IPS DF 4.7 (cell line): ENCODE measurements around the gene TNN.
"Not testable (repeated sequence)": the region's sequence is repeated elsewhere in the genome, so short reads cannot be mapped to it uniquely, and the experiment has no call there.

Experiments used
- DNase-seq: peaks from one replicate; pipeline ENCODE4 v3.0.0-alpha.2; 2013; ENCODE audit warnings: low spot score; ENCODE audit errors: extremely low read depth

TNN gene

GRCh38 chr1:175072099-175072951 lies 4.7 kb downstream of the TNN start:
- no peak for DNase-seq

- DNase-seq, result no peak
Observed at GRCh38 chr1:175073061-175073460, 5.4 kb downstream of the TNN start.

- DNase-seq, result no peak
Observed at GRCh38 chr1:175073633-175074032, 6.0 kb downstream of the TNN start.

- DNase-seq, result no peak
Observed at GRCh38 chr1:175075572-175076568, 8.2 kb downstream of the TNN start.

GRCh38 chr1:175077356-175078030 lies 9.9 kb downstream of the TNN start:
- DNase-seq, result no peak

GRCh38 chr1:175078629-175079028 lies 11.0 kb downstream of the TNN start:
- no peak for DNase-seq

- no peak for DNase-seq
Observed at GRCh38 chr1:175079338-175079737, 11.7 kb downstream of the TNN start.

GRCh38 chr1:175080030-175080429 lies 12.4 kb downstream of the TNN start:
- DNase-seq, result no peak

GRCh38 chr1:175081983-175082382 lies 14.3 kb downstream of the TNN start:
- DNase-seq, result no peak

- no peak for DNase-seq
Observed at GRCh38 chr1:175088525-175088951, 20.9 kb downstream of the TNN start.

- DNase-seq, result no peak
Observed at GRCh38 chr1:175089136-175089718, 21.6 kb downstream of the TNN start.

- DNase-seq, result no peak
Observed at GRCh38 chr1:175090780-175091179, 23.1 kb downstream of the TNN start.

GRCh38 chr1:175094626-175095025 lies 27.0 kb downstream of the TNN start:
- no peak for DNase-seq

- no peak for DNase-seq
Observed at GRCh38 chr1:175095069-175095468, 27.4 kb downstream of the TNN start.

GRCh38 chr1:175095978-175096607 lies 28.5 kb downstream of the TNN start:
- DNase-seq, result no peak

- DNase-seq, result no peak
Observed at GRCh38 chr1:175097361-175097760, 29.7 kb downstream of the TNN start.

GRCh38 chr1:175099916-175100315 lies 32.3 kb downstream of the TNN start:
- no peak for DNase-seq

- not testable (repeated sequence) for DNase-seq
Observed at GRCh38 chr1:175102166-175102565, 34.5 kb downstream of the TNN start.

- DNase-seq, result not testable (repeated sequence)
Observed at GRCh38 chr1:175106536-175106935, 38.9 kb downstream of the TNN start.

- DNase-seq, result not testable (repeated sequence)
Observed at GRCh38 chr1:175108331-175108820, 40.7 kb downstream of the TNN start.
